ENCODE results near the gene GRIN2D. TPM values are rescaled to one million over a fixed set of nuclear protein-coding genes. Genes with fewer than 3 reads are reported as not detected.

The GRIN2D gene
- polyA plus RNA-seq, 1 experiment = 0.07 TPM

GRCh38 chr19:48373567-48373966, 19.9 kb upstream of the GRIN2D start:
- CTCF ChIA-PET = interaction anchor here (1.5 kb wide), 1 partner anchor 18 kb away, joined by 6 read pairs; the partner anchor contains the start of gene KDELR1
- POLR2A ChIA-PET = no interaction called here
- Histone ChIP-seq H3K4me3 (ENCODE audit: low read depth, low read length) (no peak overlapping the region), H3K9me3 (ENCODE audit: control insufficient read depth, insufficient read depth, low read length) (no peaks in the 10 kb centered on the region), H3K27ac (ENCODE audit: low read depth, low read length) (no peak overlapping the region), H3K27me3 (ENCODE audit: control insufficient read depth, insufficient read depth, low read length) (no peaks in the 10 kb centered on the region)
- TF ChIP-seq, protein P1, sequence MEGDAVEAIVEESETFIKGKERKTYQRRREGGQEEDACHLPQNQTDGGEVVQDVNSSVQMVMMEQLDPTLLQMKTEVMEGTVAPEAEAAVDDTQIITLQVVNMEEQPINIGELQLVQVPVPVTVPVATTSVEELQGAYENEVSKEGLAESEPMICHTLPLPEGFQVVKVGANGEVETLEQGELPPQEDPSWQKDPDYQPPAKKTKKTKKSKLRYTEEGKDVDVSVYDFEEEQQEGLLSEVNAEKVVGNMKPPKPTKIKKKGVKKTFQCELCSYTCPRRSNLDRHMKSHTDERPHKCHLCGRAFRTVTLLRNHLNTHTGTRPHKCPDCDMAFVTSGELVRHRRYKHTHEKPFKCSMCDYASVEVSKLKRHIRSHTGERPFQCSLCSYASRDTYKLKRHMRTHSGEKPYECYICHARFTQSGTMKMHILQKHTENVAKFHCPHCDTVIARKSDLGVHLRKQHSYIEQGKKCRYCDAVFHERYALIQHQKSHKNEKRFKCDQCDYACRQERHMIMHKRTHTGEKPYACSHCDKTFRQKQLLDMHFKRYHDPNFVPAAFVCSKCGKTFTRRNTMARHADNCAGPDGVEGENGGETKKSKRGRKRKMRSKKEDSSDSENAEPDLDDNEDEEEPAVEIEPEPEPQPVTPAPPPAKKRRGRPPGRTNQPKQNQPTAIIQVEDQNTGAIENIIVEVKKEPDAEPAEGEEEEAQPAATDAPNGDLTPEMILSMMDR (IDR thresholded peaks at IDR 0.05; ENCODE audit: low read depth, low read length) = no peak
- DNase-seq (ENCODE audit: low read depth, low spot score) = no peak

DNA sequence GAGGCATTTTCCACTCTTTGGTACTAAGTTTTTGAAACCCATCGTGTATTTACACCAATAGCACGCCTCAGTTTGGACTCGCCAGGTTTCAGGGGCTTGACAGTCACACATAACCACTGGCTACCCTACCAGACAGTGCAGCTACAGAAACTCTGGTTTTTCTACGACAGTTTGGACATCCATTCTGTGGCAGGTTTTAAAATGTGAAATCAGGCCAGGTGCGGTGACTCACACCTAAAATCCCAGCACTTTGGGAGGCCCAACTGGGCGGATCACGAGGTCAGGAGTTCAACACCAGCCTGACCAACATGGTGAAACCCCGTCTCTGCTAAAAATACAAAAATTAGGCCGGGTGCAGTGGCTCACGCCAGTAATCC, 15.3 kb upstream of the GRIN2D start:
- DNase-seq (ENCODE audit: low read depth, low spot score) = no peak
- Histone ChIP-seq H3K9me3 (ENCODE audit: control insufficient read depth, insufficient read depth, low read length) (no peaks in the 10 kb centered on the region), H3K27me3 (ENCODE audit: control insufficient read depth, insufficient read depth, low read length) (no peaks in the 10 kb centered on the region), H3K27ac (ENCODE audit: low read depth, low read length) (no peak overlapping the region), H3K4me3 (ENCODE audit: low read depth, low read length) (no peak overlapping the region)
- ChIA-PET POLR2A (interaction anchor here (0.7 kb wide), 1 partner anchor 270 kb away, joined by 3 read pairs; no protein-coding TSS in a partner anchor), CTCF (interaction anchor here (1.2 kb wide), 1 partner anchor 13 kb away, joined by 5 read pairs; the partner anchor contains the start of gene KDELR1)
- TF ChIP-seq, protein P1 (IDR thresholded peaks at IDR 0.05; ENCODE audit: low read depth, low read length) = no peak

GRCh38 chr19:48379058-48379457, 14.4 kb upstream of the GRIN2D start:
- Histone ChIP-seq H3K9me3 (ENCODE audit: control insufficient read depth, insufficient read depth, low read length) (no peaks in the 10 kb centered on the region), H3K27ac (ENCODE audit: low read depth, low read length) (no peak overlapping the region), H3K27me3 (ENCODE audit: control insufficient read depth, insufficient read depth, low read length) (no peaks in the 10 kb centered on the region), H3K4me3 (ENCODE audit: low read depth, low read length) (no peak overlapping the region)
- ChIA-PET POLR2A (interaction anchor here (1.1 kb wide), 1 partner anchor 15 kb away, joined by 3 read pairs; the partner anchor contains the start of gene TMEM143), CTCF (interaction anchor here (1.2 kb wide), 1 partner anchor 12 kb away, joined by 5 read pairs; the partner anchor contains the start of gene KDELR1)
- no peak for DNase-seq (ENCODE audit: low read depth, low spot score)
- TF ChIP-seq, protein P1 (IDR thresholded peaks at IDR 0.05; ENCODE audit: low read depth, low read length) = no peak

GRCh38 chr19:48381178-48381950, 12.1 kb upstream of the GRIN2D start:
- TF ChIP-seq, protein P1 (IDR thresholded peaks at IDR 0.05; ENCODE audit: low read depth, low read length) = no peak

DNA sequence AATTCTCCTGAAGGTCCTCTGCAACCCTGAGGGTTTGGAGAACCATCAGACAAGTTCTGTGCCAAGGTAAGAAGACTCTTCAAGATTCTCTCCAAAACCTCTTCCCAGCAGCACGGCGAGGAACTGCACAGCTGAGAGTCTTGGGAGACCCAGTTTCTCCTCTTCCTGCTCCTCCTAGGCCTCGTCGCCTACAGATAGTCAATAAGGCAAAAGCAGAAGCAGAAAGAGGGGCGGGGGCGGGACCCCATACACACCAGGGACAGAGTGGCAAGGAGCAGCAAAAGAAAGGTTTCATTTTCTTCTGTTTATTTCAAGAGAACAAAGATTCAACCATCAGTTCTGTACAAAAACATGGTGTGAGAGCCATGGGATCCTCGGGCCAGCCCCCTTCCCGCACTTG, 11.2 kb upstream of the GRIN2D start:
- peak overlapping the region; percentile 11 for H3K27ac ChIP-seq (ENCODE audit: low read depth, low read length)
- POLR2A ChIA-PET = no interaction called here
- H3K27me3 ChIP-seq (ENCODE audit: control insufficient read depth, insufficient read depth, low read length) = no peaks in the 10 kb centered on the region
- no peak overlapping the region for H3K4me3 ChIP-seq (ENCODE audit: low read depth, low read length)
- no peak for DNase-seq (ENCODE audit: low read depth, low spot score)
- TF ChIP-seq, protein P1 (IDR thresholded peaks at IDR 0.05; ENCODE audit: low read depth, low read length) = no peak
- CTCF ChIA-PET = no interaction called here
- H3K9me3 ChIP-seq (ENCODE audit: control insufficient read depth, insufficient read depth, low read length) = no peaks in the 10 kb centered on the region

More at GRCh38 chr19:48381178-48381950, 12.1 kb upstream of the GRIN2D start:
- Histone ChIP-seq H3K9me3 (ENCODE audit: control insufficient read depth, insufficient read depth, low read length) (no peaks in the 10 kb centered on the region), H3K4me3 (ENCODE audit: low read depth, low read length) (no peak overlapping the region), H3K27me3 (ENCODE audit: control insufficient read depth, insufficient read depth, low read length) (no peaks in the 10 kb centered on the region), H3K27ac (ENCODE audit: low read depth, low read length) (no peak overlapping the region)
- ChIA-PET POLR2A (interaction anchor here (0.8 to 1.2 kb wide), 2 partner anchors 9 to 10 kb away, joined by 5 to 12 read pairs; partner anchors contain the start of gene KDELR1), CTCF (interaction anchor here (0.7 to 1.0 kb wide), 2 partner anchors 10 to 22 kb away, joined by 3 to 5 read pairs; partner anchors contain the start of gene KDELR1)
- no peak for DNase-seq (ENCODE audit: low read depth, low spot score)

Measured in AG04450 (cell line).